NCI-H526 (cell line): ENCODE measurements around the gene CCR2.

Experiments
- DNase-seq, 2 experiments: peaks; one replicate each; lab custom pipeline; 2025; lab: John Stamatoyannopoulos, UW

CCR2 gene

GRCh38 chr3:46354984-46355383 is 1.1 kb downstream of the CCR2 start:
- no peak for DNase-seq

- no peak for DNase-seq
Observed at GRCh38 chr3:46356276-46356675, 2.4 kb downstream of the CCR2 start.

- no peak for DNase-seq
Observed at GRCh38 chr3:46356909-46357308, 3.0 kb downstream of the CCR2 start.

GRCh38 chr3:46358466-46358865 is 4.6 kb downstream of the CCR2 start:
- DNase-seq = no peak

- no peak for DNase-seq
Observed at GRCh38 chr3:46359733-46360493, 6.0 kb downstream of the CCR2 start.

GRCh38 chr3:46360907-46361306 is 7.0 kb downstream of the CCR2 start:
- no peak for DNase-seq

GRCh38 chr3:46361408-46362283 is 7.7 kb downstream of the CCR2 start:
- no peak for DNase-seq

- DNase-seq = no peak
Observed at GRCh38 chr3:46365041-46365440, 11.1 kb downstream of the CCR2 start.

- DNase-seq = no peak
Observed at GRCh38 chr3:46365737-46366524, 12.0 kb downstream of the CCR2 start.

GRCh38 chr3:46367811-46368210 is 13.9 kb downstream of the CCR2 start:
- no peak for DNase-seq

GRCh38 chr3:46368569-46368968 is 14.7 kb downstream of the CCR2 start:
- DNase-seq = peak; percentile 4 to 39

- no peak for DNase-seq
Observed at GRCh38 chr3:46369151-46369550, 15.2 kb downstream of the CCR2 start.

- DNase-seq = no peak
Observed at GRCh38 chr3:46369675-46370132, 15.8 kb downstream of the CCR2 start.

- DNase-seq = no peak
Observed at GRCh38 chr3:46370839-46371518, 17.1 kb downstream of the CCR2 start, which contains the start of gene CCR5. CCR5 (plus strand) TSS chr3:46370946; CDS start chr3:46372903, 1,957 bp downstream.

GRCh38 chr3:46371519-46372340 is 17.8 kb downstream of the CCR2 start:
- DNase-seq = no peak

- DNase-seq = peak in 1 of 2 experiments; percentile 9
Observed at GRCh38 chr3:46372492-46373359, 18.8 kb downstream of the CCR2 start.

GRCh38 chr3:46374755-46375154 is 20.8 kb downstream of the CCR2 start:
- DNase-seq = no peak

GRCh38 chr3:46375218-46375617 is 21.3 kb downstream of the CCR2 start:
- DNase-seq = no peak

GRCh38 chr3:46375814-46376213 is 21.9 kb downstream of the CCR2 start:
- no peak for DNase-seq
